HepG2 (cell line): ENCODE data around the gene LTK. TPM values are rescaled to one million over a fixed set of nuclear protein-coding genes. Genes with fewer than 3 reads are reported as not detected.

Experiments used
- ATAC-seq: fragments of 200-7000 bp; cut with Tn5 transposase; 3 replicates; pipeline ENCODE4 v1.9.1; 2020; ENCODE audit warnings: mild to moderate bottlenecking, moderate library complexity
- BruUV-seq: library from RNA; stranded (reverse); fragments of 400-500 nt; replicated peaks from 2 replicates; lab custom pipeline; 2021; lab: Mats Ljungman, UMichigan
- CTCF ChIA-PET: fragments of 300-600 bp; formaldehyde crosslinking; extraction: SDS; loops from one replicate; lab custom pipeline; 2021; ENCODE audit warnings: low total read pairs, inconsistent platforms, low intra/inter-chr PET ratio; lab: Yijun Ruan, JAX
- POLR2A ChIA-PET: fragments of 350-600 bp; sonication (Branson Sonifier 250); formaldehyde crosslinking; loops from one replicate; lab custom pipeline; 2020; ENCODE audit warnings: antibody characterized with exemption, inconsistent platforms; lab: Yijun Ruan, JAX
- DNase-seq: peaks from one replicate; pipeline ENCODE4 v3.0.0-alpha.2; 2015; ENCODE audit warnings: low spot score
- FAIRE-seq: peaks from 3 replicates; lab custom pipeline; 2011; peaks lifted over from hg19 to GRCh38; lab: Jason Lieb, UNC
- H2AFZ ChIP-seq: one replicate; pipeline ENCODE4 v1.6.1; 2011; ENCODE audit warnings: low read length, inconsistent platforms
- H3K27ac ChIP-seq: fragments of 300-600 bp; 3 replicates; pipeline ENCODE4 v1.8.0; 2011; ENCODE audit warnings: mixed run types, mild to moderate bottlenecking, mixed read lengths, low read length, inconsistent platforms; ENCODE audit not compliant: insufficient read depth; ENCODE audit errors: extremely low read length
- H3K27me3 ChIP-seq, 2 experiments: fragments of 200-600 bp in 1 of 2; 2 replicates in 1 of 2; 3 replicates in 1 of 2; pipeline versions ENCODE4 v1.6.0 to v1.8.0; 2011; ENCODE audit warnings: low read length in 2 of 2, mild to moderate bottlenecking in 2 of 2, moderate library complexity in 2 of 2, inconsistent platforms in 1 of 2; ENCODE audit not compliant: insufficient read depth in 2 of 2, control insufficient read depth in 1 of 2
- H3K36me3 ChIP-seq, 2 experiments: fragments of 200-600 bp in 1 of 2; replicated peaks in 1 of 2; 2 replicates in 1 of 2; 3 replicates in 1 of 2; pipeline versions ENCODE4 v1.5.1 to v1.8.0; 2011; ENCODE audit warnings: low read length in 2 of 2, inconsistent platforms in 1 of 2; ENCODE audit not compliant: insufficient read depth in 2 of 2, control insufficient read depth in 1 of 2
- H3K4me1 ChIP-seq: 2 replicates; pipeline ENCODE4 v1.5.1; 2012; ENCODE audit warnings: low read length, inconsistent platforms; ENCODE audit not compliant: insufficient read depth
- H3K4me2 ChIP-seq: 2 replicates; pipeline ENCODE4 v1.6.0; 2011; ENCODE audit warnings: low read depth, low read length, inconsistent platforms
- H3K4me3 ChIP-seq, 3 experiments: fragments of 200-600 bp in 1 of 3; sonication (generic), shearing (Covaris generic) in 1 of 3; replicated peaks in 1 of 3; 2 replicates each; pipeline ENCODE4 v1.5.1; 2011 to 2016; ENCODE audit warnings: low read length in 3 of 3, inconsistent platforms in 2 of 3, low read depth in 2 of 3, mild to moderate bottlenecking in 2 of 3, control low read depth in 1 of 3, mixed read lengths in 1 of 3; ENCODE audit not compliant: insufficient read depth in 1 of 3
- H3K79me2 ChIP-seq: one replicate; pipeline ENCODE4 v1.6.1; 2011; ENCODE audit warnings: low read length, inconsistent platforms; ENCODE audit not compliant: insufficient read depth
- H3K9ac ChIP-seq: 2 replicates; pipeline ENCODE4 v1.6.0; 2011; ENCODE audit warnings: mild to moderate bottlenecking, low read depth, low read length, inconsistent platforms; ENCODE audit not compliant: insufficient read depth
- H3K9me3 ChIP-seq: 2 replicates; pipeline ENCODE4 v1.5.1; 2012; ENCODE audit warnings: mild to moderate bottlenecking, low read length
- H4K20me1 ChIP-seq: 2 replicates; pipeline ENCODE4 v1.6.0; 2011; ENCODE audit warnings: inconsistent platforms, mild to moderate bottlenecking, low read length, moderate library complexity; ENCODE audit not compliant: insufficient read depth
- CHD2 ChIP-seq: IDR thresholded peaks from 2 replicates; pipeline ENCODE4 v1.6.1; 2011; ENCODE audit warnings: low read depth, low read length, improper control_type of control experiment
- FOXO4 ChIP-seq: sonication (generic); formaldehyde crosslinking; conservative IDR thresholded peaks from 2 replicates; pipeline ENCODE4 v1.8.1; 2023; ENCODE audit warnings: missing genetic modification reagents
- GATA4 ChIP-seq: sonication (generic); IDR thresholded peaks from 2 replicates; pipeline ENCODE4 v1.6.1; 2016; ENCODE audit warnings: antibody characterized with exemption, low read depth, borderline replicate concordance
- KLF13 ChIP-seq: sonication (generic); formaldehyde crosslinking; IDR thresholded peaks from 2 replicates; pipeline ENCODE4 v1.4.0; 2020; ENCODE audit warnings: mild to moderate bottlenecking, missing genetic modification reagents
- NCOA2 ChIP-seq: sonication (generic); formaldehyde crosslinking; IDR thresholded peaks from 2 replicates; pipeline ENCODE4 v1.8.0; 2022; ENCODE audit warnings: inconsistent platforms
- NFRKB ChIP-seq: fragments of 450-650 bp; IDR thresholded peaks from 2 replicates; pipeline ENCODE4 v1.6.1; 2017
- WIZ ChIP-seq: sonication (generic); formaldehyde crosslinking; IDR thresholded peaks from 2 replicates; pipeline ENCODE4 v1.5.1; 2020; ENCODE audit warnings: mild to moderate bottlenecking, missing genetic modification reagents
- ZBTB20 ChIP-seq: sonication (generic); formaldehyde crosslinking; IDR thresholded peaks from 2 replicates; pipeline ENCODE4 v1.8.1; 2023; ENCODE audit warnings: missing genetic modification reagents, low read depth, mild to moderate bottlenecking, borderline replicate concordance
- ZFP90 ChIP-seq: sonication (generic); formaldehyde crosslinking; IDR thresholded peaks from 2 replicates; pipeline ENCODE4 v1.8.0; 2022; ENCODE audit warnings: missing genetic modification reagents, mild to moderate bottlenecking, inconsistent platforms, borderline replicate concordance
- ZMAT3 ChIP-seq: sonication (generic); formaldehyde crosslinking; conservative IDR thresholded peaks from 2 replicates; pipeline ENCODE4 v1.7.0; 2021; ENCODE audit warnings: missing genetic modification reagents
- ZNF597 ChIP-seq: sonication (generic); formaldehyde crosslinking; IDR thresholded peaks from 2 replicates; pipeline ENCODE4 v1.5.0; 2020; ENCODE audit warnings: missing genetic modification reagents
- ZNF616 ChIP-seq: sonication (generic); formaldehyde crosslinking; IDR thresholded peaks from 2 replicates; pipeline ENCODE4 v1.5.0; 2020; ENCODE audit warnings: low read depth, mild to moderate bottlenecking, missing genetic modification reagents
- ZNF687 ChIP-seq: sonication (generic); formaldehyde crosslinking; IDR thresholded peaks from 2 replicates; pipeline ENCODE4 v1.5.1; 2020; ENCODE audit warnings: mild to moderate bottlenecking, missing genetic modification reagents, moderate library complexity
- ZSCAN25 ChIP-seq: sonication (generic); formaldehyde crosslinking; IDR thresholded peaks from 2 replicates; pipeline ENCODE4 v1.8.0; 2022; ENCODE audit warnings: mild to moderate bottlenecking, missing genetic modification reagents
- WGBS: methylation state at CpG from one replicate; pipeline ENCODE4 v1.1.6; 2017; ENCODE audit warnings: low lambda C conversion rate; 5-methylcytosine and 5-hydroxymethylcytosine counted together
- in situ Hi-C: cut with HindIII; loops from 2 replicates; pipeline ENCODE4 v1.10.0; 2017; ENCODE audit warnings: low pct_unique_long_range_greater_than_20kb; ENCODE audit not compliant: extremely low pct_ligation_motif_present
- intact Hi-C: fragments of 100-400 bp; cut with micrococcal nuclease; formaldehyde crosslinking; loops from one replicate; pipeline ENCODE4 v1.10.0; 2022; ENCODE audit not compliant: unreplicated experiment
- polyA plus RNA-seq, 8 experiments: library from polyadenylated mRNA; depleted of rRNA in 3 of 8; stranded (reverse) in 7 of 8; unstranded in 1 of 8; fragments of >200 nt; fragmentation: Illumina TruSeq in 4 of 8; extraction: Trizol in 4 of 8; gene quantifications; 2 replicates each; pipeline versions ENCODE4 v1.2.1 to v1.2.3, GENCODE V29; 2011 to 2016; ENCODE audit warnings: low read depth in 4 of 8, missing spikeins in 1 of 8, mixed read lengths in 1 of 8; ENCODE audit not compliant: insufficient read depth in 1 of 8
- total RNA-seq, 5 experiments: library from RNA; depleted of rRNA; stranded (reverse); fragments of >200 nt; fragmentation: Illumina TruSeq; extraction: Trizol; gene quantifications; 2 replicates each; pipeline ENCODE4 v1.2.3, GENCODE V29; 2016; ENCODE audit warnings: low read depth in 1 of 5

LTK gene
- total and polyA plus RNA-seq, 2 of the 13 experiments (the other 11 are each of a cell fraction or from before 2014, with no cell fraction given), result 0.01 TPM; not detected in 1

- Histone ChIP-seq H3K4me3 (no peak overlapping the region), H2AFZ (no peak overlapping the region), H3K9me3 (no peaks in the 10 kb centered on the region), H4K20me1 (no peaks in the 10 kb centered on the region), H3K4me2 (no peak overlapping the region), H3K79me2 (peaks cover 8% of the 10 kb centered on the region)
- no peak for ATAC-seq
- BruUV-seq, result no TSS peak
- FAIRE-seq, result no peak
- TF ChIP-seq KLF13 (CRISPR knock-in tag) (no peak), NFRKB (no peak), FOXO4 (CRISPR knock-in tag) (no peak), ZMAT3 (CRISPR knock-in tag) (no peak), ZNF616 (CRISPR knock-in tag) (no peak), ZNF687 (CRISPR knock-in tag) (no peak), ZFP90 (CRISPR knock-in tag) (no peak), ZNF597 (no peak), WIZ (CRISPR knock-in tag) (no peak), ZSCAN25 (no peak), CHD2 (no peak), NCOA2 (CRISPR knock-in tag) (no peak), ZBTB20 (CRISPR knock-in tag) (no peak), GATA4 (no peak)
- TF ChIP-seq, all 625 proteins: peak for 0
- Histone ChIP-seq H3K9ac (no peak overlapping the region), H3K27me3 (no peaks in the 10 kb centered on the region), H3K36me3 (peaks cover 10 to 20% of the 10 kb centered on the region in 2 experiments; a peak in 4 of 5 replicates), H3K4me1 (no peaks in the 10 kb centered on the region), H3K27ac (no peak overlapping the region)
- ChIA-PET POLR2A (no interaction called here), CTCF (no interaction called here)
- in situ Hi-C loops (no loop called here), intact Hi-C loops (no loop called here)
- WGBS, result 100% methylated on average over 1 of the region's 5 CpGs
- no peak for DNase-seq
Observed at GRCh38 chr15:41503669-41504010, 10.0 kb downstream of the LTK start.
